GM19397 (cell line): ENCODE results near the gene SLC35F6.

Source experiments
- ATAC-seq: cut with Tn5 transposase; IDR thresholded peaks from one replicate; pipeline ENCODE4 v1.9.1; 2021; ENCODE audit warnings: mild to moderate bottlenecking, moderate library complexity; ENCODE audit not compliant: unreplicated experiment

SLC35F6 gene, protein sequence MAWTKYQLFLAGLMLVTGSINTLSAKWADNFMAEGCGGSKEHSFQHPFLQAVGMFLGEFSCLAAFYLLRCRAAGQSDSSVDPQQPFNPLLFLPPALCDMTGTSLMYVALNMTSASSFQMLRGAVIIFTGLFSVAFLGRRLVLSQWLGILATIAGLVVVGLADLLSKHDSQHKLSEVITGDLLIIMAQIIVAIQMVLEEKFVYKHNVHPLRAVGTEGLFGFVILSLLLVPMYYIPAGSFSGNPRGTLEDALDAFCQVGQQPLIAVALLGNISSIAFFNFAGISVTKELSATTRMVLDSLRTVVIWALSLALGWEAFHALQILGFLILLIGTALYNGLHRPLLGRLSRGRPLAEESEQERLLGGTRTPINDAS

DNA sequence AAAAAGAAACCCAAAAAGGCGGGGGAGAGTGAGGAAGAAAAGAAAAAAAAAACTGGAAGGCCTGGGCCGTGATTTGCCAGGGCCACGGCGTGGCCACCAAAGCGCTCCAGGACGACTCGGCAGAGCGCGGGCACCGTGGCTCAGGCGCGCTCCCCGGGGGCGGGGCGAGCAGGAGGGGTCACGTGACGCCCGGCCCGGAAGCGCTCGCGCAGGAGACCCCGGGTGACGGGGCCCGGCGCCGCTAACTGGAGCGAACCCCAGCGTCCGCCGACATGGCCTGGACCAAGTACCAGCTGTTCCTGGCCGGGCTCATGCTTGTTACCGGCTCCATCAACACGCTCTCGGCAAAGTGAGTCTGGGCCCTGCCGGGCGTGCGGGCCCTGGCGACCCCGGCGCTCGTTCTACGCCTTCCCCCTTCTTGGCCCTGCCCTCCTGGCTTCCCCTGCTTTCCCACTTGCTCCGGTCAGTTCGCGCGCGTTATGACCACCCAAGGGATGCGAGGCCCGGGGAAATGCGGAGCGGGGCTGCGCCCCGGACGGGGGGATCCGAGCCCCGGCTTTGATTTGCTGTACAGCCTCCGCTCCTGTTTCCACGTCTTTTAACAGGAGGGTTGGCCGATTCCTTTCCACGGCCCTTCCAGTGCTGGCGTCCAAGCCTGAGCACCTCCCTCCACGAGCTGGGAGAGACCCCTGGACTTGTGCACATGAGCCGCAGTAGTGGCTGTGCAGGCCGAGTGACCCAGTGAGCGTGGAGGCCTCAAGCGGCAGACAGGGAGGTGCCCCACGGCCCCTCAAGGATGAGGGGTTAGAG lies at the start of gene SLC35F6:
SLC35F6 (plus strand) TSS at position 207 of the 810 bp plus-strand sequence; CDS start at position 273, 66 bp downstream.
- peak; percentile 77 for ATAC-seq

DNA sequence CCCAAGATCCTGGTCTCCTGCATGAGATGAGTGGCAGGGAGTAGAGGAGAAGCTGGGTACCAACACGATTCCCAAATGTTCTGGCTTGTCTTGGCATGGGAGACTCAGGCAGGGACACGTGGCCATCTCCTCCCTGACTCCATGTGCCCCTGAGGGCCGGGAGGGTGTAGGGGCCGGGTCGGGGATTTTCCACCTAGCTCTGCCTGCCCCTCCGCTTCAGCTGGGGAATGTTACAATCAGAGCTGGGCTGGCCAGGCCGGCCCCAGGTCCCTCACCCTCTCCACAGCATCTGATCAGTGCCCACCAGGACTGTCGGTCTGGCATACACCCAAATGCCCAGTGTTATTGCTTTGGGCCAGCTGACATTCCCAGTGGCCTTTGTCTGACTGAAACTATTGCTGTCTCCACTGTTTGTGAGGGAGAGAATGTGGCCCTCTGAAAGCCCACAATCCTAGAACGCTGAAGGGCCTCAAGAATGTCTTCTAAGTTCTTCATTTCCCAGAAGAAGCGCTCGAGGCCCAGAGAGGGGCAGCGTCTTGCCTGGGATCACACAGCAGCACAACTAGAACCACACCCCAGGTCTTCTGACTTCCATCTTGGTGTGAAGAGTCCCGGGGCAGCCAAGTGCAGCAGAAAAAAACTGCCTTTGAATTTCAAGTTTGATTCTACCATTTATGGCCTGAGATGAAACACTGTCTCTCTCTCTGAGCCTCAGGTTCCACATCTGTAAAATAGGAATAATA lies 48.4 kb upstream of the SLC35F6 start:
- no peak for ATAC-seq

DNA sequence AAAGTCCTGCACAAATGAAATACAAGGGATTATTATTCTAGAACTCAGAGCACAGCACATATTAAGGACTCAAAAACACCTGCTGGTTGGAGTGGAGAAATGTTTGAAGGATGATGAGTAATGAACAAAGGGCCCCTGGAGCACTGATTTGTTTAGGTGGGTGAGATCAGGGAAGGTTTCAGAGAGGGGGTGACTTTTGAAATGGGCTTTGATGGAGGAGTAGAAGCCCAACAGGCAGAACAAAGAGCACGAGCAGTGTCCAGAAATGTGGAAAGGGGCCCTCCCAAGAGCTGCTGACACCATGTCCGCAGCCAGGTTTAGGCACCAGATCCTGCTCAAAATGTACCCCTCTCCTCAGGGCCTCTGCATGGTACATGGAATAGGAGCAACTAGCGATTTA lies 47.7 kb upstream of the SLC35F6 start:
- ATAC-seq, result no peak

DNA sequence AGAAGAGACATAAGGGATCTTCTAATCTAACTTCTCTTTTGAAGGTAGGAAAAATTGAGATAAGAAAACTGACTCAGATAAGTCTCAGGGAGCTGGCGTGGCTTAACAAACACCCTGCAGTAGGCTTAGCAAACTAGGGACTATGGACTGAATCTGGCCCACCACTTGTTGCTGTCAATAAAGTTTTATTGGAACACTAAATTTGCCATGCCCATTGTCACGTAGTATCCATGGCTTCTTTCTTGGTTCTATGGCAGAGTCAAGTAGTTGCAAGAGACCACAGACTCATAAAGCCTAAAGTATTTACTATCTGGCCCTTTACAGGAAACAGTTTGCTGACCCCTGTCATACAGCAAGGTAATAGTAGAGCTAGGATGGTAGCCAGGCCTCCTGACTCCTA lies 47.3 kb upstream of the SLC35F6 start:
- no peak for ATAC-seq

DNA sequence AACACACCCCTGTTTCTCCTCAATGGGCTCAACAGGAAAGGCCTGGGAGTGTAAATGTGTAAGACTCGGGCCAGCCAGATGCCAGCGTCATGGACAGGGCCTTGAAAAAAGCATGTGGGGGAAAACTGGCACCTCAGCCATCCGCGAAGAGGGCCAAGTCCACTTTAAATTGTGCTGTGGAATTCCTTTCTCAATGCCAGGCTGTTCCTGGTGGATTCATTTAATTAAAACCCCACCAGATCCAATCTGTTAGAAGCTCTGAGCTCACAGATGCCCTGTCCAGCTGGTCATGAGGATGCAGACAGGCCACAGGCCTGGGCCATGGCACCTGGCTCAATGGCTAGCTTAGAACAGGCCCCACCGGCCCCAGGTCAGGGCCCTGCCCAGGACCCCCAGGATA lies 46.7 kb upstream of the SLC35F6 start:
- no peak for ATAC-seq

DNA sequence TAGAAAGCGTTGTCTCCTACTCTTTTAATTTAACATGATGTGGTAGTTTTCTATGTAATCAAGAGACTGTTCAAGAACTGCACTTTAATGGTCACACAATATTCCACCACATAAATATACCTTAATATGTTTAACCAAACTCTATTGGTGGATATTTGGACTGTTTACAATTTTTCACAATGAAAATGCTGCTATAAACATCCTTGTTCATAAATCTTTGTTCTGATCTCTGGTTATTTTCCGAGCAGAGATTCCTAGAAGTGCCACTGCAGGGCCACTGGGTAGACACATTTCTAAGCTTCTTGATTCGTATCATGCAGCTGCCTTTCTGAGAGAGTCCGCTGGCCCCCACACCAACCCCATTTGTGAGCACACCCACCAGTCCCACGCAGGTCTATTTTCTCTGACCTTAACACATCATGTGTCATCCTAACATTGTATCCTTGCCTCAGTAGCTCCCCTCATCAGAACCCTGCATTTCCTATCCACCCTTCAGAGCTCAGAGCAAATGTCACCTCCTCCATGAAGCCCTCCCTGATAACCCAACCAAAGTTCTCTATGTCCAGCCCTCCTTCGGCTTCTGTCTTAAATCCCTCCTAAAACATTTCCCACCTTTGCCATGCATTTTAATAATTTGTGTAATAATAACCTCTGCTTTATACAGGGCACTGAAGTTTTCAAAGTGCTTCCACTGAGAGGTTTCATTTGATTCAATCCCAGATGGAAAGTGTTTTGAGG lies 45.0 kb upstream of the SLC35F6 start:
- no peak for ATAC-seq

DNA sequence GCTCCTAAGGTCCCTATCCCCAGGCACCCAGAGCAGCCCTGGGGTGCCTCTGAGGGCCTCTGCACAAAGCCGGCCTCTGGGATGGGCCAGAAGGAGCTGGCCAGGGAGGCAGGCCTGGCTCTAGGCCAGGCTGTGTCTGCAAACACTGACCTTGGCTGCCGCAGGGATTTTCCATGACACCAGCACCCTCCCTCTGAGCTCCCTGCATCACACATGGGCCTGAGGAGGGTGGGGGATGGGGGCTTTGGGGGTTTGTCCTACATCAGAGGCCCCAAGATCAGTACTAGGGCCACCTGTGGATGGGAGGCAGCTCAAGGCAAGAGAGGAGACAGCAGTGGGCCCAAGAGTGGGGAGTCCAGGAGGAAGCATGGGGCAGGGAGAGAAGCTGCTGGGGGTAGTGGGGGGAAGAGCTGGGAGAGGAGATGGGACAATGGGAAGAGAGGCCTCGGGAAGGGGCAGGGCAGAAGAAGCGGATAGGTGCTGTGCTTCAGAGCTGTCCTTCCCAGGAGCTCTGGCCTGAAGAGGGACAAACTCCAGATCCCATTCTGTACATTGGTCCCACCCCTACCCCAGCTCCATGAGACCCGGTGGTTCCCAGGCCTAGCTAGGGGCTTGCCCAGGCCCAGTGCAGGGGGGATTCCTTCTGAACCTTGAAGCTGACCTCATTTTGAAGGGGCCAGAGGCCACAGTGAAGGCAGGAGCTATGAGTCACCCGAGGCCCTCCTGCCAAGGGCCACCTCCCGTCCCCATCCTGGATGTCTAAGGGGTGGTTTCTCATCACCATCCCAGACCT lies 43.6 kb upstream of the SLC35F6 start:
- ATAC-seq, result no peak

DNA sequence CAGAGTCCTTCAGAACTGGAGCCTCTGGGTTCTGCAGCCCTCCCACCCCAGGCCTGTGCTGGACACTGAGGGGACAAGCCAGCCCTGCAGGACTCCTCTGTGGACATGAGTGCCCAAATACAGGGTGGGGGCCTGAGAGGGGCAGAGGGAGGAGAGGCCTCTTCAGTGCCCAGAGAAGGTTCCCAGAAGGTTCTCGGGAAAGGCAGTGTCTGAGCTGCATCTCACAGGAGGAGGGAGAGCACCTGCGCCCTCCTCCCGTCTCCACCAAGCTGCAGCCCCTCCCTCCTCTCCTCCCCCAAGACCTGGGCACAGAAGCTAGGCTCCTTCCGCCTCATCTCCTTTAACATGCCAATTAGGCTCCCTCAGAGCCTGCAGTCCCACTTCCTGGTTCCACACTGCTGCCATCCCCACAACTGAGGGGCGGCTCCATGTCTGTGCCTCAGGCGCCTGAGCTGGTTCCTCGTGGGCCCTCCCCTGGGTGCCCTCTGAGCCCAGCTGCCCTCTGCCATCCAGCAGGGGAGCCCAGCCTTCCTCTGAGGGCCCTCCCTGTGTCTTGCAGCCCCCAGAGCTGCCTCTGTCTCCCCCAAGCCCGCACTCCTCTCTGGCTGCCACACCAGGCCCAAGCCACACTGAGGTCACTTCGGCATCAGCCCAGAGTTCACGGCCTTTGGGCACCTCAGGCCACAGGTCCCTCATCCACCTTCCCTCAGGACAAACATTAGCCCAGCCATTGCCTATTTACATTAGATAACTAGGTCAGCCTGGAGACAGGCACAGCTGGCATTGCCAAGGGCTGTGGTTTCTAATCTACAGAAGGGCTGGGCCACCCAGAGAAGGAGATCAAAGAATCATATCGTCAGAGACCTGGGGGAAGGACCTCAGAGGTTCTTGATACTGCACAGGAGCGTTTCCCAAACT lies 42.7 kb upstream of the SLC35F6 start:
- no peak for ATAC-seq

DNA sequence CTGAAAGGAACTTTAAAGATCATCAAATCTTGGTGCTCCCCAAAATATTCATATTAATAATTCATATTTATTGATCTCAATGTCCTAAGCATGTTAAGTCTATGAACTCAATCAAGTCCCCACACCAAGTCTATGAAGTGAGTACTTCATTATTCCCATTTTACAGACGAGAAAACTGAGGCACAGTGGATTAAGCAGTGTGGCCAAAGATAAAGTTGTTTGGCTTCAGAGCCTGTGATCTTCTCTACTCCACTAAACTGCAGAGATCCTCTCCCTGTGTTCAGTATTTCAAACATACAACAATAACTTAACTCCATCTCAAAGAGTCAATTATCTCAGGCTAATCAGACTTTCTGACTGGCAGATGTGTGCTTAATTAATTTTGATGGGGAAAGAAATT lies 41.8 kb upstream of the SLC35F6 start:
- no peak for ATAC-seq

DNA sequence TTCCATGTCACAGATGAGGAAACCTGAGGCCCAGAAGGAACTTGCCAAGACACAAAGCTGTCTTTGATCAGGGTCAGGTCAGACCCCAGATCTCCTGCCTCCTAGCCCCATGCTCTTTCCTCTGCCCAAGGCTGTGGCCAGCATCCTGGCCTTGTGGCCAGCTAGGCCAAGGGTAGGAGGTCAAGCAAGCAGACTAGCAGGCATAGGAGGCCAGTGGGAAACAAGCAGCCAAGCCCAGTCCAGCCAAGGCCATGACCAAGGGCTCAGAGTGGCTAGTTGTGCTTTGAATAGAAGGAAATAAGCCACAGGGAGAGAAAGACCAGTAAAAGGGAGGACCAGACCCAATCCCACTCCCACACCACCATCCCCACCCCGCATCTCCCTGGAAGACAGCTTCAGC lies 41.2 kb upstream of the SLC35F6 start:
- ATAC-seq, result no peak

DNA sequence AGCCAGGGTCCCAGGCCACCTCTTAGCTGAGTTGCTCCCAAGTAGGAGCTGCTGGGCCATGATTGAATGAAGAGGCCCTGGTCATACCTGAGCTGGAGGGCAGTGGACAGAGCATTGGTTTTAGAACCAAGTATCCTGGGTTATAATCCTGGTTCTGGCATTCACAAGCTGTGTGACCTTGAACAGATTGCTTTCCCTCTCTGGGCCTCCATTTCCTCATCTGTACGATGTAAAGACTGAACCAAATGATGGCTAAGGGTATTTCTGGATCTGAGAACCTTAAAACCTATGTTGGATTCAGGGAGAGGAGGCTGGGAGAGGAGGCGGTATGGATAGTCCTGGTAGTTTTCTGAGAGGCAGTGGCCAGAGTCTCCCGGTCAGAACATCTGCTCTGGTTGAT lies 40.6 kb upstream of the SLC35F6 start:
- ATAC-seq, result no peak

DNA sequence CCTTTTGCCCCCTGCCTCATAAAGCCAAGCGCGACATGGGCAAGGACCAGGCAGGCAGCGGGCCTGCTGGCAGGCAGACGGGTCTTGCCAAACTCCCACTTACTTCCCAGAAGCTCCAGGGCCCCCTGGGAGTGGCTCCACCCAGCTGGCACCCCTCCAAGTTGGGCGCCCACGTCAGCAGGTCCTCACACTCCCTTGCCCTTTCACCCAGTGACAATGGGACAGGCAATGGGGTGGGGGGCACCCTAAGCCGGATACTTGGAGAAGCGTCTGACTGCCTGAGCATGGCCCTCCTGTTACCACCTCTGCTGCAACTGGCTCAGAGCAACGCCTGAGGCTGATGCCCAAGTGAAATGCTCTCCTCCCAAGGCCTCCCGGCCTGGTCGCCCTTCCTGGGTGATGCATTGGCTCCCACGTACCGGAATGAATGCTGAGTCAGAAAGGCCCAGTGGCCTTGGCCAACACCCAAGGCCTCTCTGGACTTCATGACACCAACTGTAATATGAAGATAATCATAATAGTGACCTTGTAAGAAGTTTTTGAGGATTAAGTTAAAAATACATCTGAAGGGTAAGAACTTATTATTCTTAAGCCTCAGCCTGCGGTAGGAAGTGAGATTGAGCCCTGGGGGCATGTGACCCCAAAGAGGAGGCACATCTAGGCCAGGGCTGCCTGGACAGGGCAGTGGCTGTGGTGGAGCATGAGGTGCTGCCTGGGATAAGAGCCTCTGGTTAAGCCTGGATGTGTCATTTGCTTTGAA lies 39.9 kb upstream of the SLC35F6 start:
- ATAC-seq, result no peak

DNA sequence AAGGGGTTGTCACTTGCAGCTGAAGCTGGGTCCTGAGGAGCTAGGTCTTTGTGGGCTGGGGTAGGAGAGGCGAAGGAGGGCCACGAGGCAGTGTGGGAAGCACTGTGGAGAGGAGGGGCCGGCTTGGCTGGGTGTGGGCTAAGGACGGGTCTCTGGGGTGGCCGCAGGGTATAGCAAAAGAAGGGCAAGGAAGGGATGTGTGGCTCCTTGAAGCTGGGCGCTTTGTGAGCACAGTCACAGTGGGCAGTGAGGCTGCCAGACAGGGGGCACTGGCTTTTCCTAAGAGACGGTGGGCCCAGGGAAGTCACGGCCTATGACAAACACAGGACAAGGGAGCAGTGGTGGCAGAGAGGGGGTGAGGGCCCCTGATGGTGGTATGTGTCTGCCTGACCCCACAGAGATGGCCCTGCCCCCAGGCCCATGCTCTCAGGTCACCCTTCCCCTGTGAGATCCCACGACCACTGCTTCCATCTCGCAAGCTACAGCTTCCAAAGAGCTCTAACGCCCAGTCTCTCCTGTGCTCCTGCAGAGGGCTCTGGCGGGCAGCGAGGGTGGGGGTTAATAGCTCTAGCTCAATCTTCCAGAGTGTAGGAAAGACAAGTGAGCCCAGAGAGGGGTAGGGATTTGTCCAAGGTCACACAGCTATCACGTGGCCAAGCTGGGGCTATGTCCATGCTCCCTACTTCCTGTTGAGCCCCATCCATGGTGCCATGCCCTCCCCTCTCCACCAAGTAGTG lies 39.1 kb upstream of the SLC35F6 start:
- no peak for ATAC-seq

DNA sequence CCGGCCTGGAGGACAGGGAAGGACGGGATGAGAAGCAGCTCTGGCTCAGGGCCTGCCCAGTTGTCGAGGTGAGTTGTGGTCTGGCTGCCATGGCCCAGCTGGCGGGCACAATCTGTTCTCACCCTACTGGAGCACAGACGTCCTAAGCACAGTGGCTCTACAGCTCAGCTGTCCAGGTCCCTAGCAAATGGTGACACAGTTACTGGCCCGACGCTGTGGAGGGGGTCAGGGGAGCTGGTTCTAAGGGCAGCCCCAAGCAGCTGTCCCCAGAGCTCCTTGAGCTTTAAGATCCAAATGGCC lies 38.6 kb upstream of the SLC35F6 start:
- no peak for ATAC-seq

DNA sequence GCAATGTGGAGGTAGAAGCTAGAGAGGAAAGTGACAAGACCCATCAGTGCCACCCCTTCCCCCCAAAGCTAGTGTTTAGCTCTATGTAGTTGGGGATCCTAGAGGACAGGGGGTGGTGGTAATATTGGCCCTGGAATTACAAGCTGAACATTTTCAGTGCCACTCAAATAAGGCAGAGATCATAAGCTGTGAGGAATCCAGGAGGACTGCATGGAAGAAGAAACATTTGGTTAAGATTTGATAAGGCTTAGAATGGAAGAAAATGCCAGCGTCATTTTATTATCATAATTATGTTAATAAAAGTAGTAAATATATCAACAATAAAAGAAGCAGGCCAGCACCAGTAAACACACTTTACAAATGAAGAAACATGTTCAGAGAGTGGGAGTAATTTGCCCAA lies 37.9 kb upstream of the SLC35F6 start:
- no peak for ATAC-seq

DNA sequence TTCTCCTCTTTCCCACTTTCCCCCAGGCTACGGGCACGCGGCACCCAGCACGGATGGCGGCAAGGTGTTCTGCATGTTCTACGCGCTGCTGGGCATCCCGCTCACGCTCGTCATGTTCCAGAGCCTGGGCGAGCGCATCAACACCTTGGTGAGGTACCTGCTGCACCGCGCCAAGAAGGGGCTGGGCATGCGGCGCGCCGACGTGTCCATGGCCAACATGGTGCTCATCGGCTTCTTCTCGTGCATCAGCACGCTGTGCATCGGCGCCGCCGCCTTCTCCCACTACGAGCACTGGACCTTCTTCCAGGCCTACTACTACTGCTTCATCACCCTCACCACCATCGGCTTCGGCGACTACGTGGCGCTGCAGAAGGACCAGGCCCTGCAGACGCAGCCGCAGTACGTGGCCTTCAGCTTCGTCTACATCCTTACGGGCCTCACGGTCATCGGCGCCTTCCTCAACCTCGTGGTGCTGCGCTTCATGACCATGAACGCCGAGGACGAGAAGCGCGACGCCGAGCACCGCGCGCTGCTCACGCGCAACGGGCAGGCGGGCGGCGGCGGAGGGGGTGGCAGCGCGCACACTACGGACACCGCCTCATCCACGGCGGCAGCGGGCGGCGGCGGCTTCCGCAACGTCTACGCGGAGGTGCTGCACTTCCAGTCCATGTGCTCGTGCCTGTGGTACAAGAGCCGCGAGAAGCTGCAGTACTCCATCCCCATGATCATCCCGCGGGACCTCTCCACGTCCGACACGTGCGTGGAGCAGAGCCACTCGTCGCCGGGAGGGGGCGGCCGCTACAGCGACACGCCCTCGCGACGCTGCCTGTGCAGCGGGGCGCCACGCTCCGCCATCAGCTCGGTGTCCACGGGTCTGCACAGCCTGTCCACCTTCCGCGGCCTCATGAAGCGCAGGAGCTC lies 36.2 kb upstream of the SLC35F6 start:
- no peak for ATAC-seq

DNA sequence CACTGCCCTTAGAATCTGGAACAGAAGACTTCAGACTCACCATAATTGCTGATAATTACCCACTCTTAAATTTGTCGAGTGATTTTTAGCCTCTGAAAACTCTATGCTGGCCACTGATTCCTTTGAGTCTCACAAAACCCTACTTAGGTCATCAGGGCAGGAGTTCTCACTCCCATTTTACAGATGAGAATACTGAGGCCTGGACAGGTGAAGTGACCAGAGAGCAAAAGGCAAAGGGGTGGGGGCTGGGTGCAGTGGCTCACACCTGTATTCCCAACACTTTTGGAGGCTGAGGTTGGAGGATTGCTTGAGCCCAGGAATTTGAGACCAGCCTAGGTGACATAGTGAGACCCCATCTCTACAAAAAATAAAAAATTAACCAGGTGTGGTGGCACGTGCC lies 34.8 kb upstream of the SLC35F6 start:
- no peak for ATAC-seq
